SU-DHL-6 (cell line): ENCODE results near the gene CHMP4B.

ENCODE experiments used
- H2AFZ ChIP-seq: fragments of 200-600 bp; sonication (generic); 2 replicates; pipeline ENCODE4 v1.6.1; 2014; ENCODE audit warnings: low read depth, mild to moderate bottlenecking, moderate library complexity, mixed read lengths, antibody characterized with exemption, low read length; ENCODE audit not compliant: severe bottlenecking
- H3F3A ChIP-seq: fragments of 200-600 bp; shearing (Covaris generic); 2 replicates; pipeline ENCODE4 v1.6.0; 2016; ENCODE audit warnings: antibody characterized with exemption, mild to moderate bottlenecking; ENCODE audit not compliant: insufficient read depth
- H3K27ac ChIP-seq: fragments of 200-600 bp; sonication (generic); 2 replicates; pipeline ENCODE4 v1.5.1; 2016; ENCODE audit warnings: low read depth, mild to moderate bottlenecking, low read length, moderate library complexity, mixed read lengths
- H3K27me3 ChIP-seq: fragments of 200-600 bp; sonication (generic), shearing (Covaris generic); 2 replicates; pipeline ENCODE4 v1.6.0; 2014; ENCODE audit warnings: mild to moderate bottlenecking, low read length
- H3K36me3 ChIP-seq: fragments of 200-600 bp; sonication (generic); 2 replicates; pipeline ENCODE4 v1.6.1; 2014; ENCODE audit warnings: mild to moderate bottlenecking, low read length, mixed read lengths
- H3K4me2 ChIP-seq: fragments of 300-600, 200-600 bp; shearing (Covaris generic), sonication (generic); 2 replicates; pipeline ENCODE4 v1.6.0; 2014; ENCODE audit warnings: low read length, low read depth, mild to moderate bottlenecking; ENCODE audit not compliant: poor library complexity, severe bottlenecking
- H3K4me3 ChIP-seq: fragments of 200-600 bp; sonication (generic); 2 replicates; pipeline ENCODE4 v1.5.1; 2014; ENCODE audit warnings: antibody characterized with exemption, low read length, mild to moderate bottlenecking, mixed read lengths; ENCODE audit not compliant: insufficient read depth, poor library complexity, severe bottlenecking
- H3K79me2 ChIP-seq: fragments of 200-600 bp; sonication (generic); 2 replicates; pipeline ENCODE4 v1.6.1; 2014; ENCODE audit warnings: mild to moderate bottlenecking, low read length, moderate library complexity; ENCODE audit not compliant: insufficient read depth
- H3K9ac ChIP-seq: fragments of 200-600 bp; sonication (generic); 2 replicates; pipeline ENCODE4 v1.7.0; 2014; ENCODE audit warnings: mild to moderate bottlenecking, low read length
- H3K9me2 ChIP-seq: fragments of 200-600 bp; sonication (generic); replicated peaks from 2 replicates; pipeline ENCODE4 v1.6.1; 2014; ENCODE audit warnings: low read length; ENCODE audit not compliant: insufficient read depth
- H3K9me3 ChIP-seq: fragments of 200-600 bp; sonication (generic); 2 replicates; pipeline ENCODE4 v1.6.1; 2014; ENCODE audit warnings: low read length, mixed read lengths; ENCODE audit not compliant: insufficient read depth
- H4K20me1 ChIP-seq: fragments of 200-600 bp; sonication (generic); 2 replicates; pipeline ENCODE4 v1.6.1; 2014; ENCODE audit warnings: low read depth, mild to moderate bottlenecking, antibody characterized with exemption, low read length, moderate library complexity, mixed read lengths
- CTCF ChIP-seq: fragments of 200-600 bp; sonication (generic); IDR thresholded peaks from one replicate; pipeline ENCODE4 v1.5.1; 2017; ENCODE audit warnings: antibody characterized with exemption, mild to moderate bottlenecking, low read length, moderate library complexity; ENCODE audit not compliant: insufficient read depth, poor library complexity, severe bottlenecking
- EZH2phosphoT487 ChIP-seq: fragments of 200-600 bp; sonication (generic), shearing (Covaris generic); conservative IDR thresholded peaks from 2 replicates; pipeline ENCODE4 v1.6.1; 2018; ENCODE audit warnings: mild to moderate bottlenecking, antibody characterized with exemption, low read length, moderate library complexity, mixed read lengths

Gene CHMP4B

GRCh38 chr20:33787253-33787891 lies 23.8 kb upstream of the CHMP4B start:
- Histone ChIP-seq H3K79me2 (no peaks in the 10 kb centered on the region), H3K36me3 (no peaks in the 10 kb centered on the region), H3F3A (peaks cover 29% of the 10 kb centered on the region), H3K27me3 (no peaks in the 10 kb centered on the region), H3K4me3 (no peak overlapping the region), H3K9me3 (no peaks in the 10 kb centered on the region), H3K27ac (peak overlapping the region; percentile 99), H3K9me2 (no peaks in the 10 kb centered on the region), H3K4me2 (no peak overlapping the region), H2AFZ (no peak overlapping the region), H4K20me1 (no peaks in the 10 kb centered on the region), H3K9ac (no peak overlapping the region)
- TF ChIP-seq EZH2phosphoT487 (no peak), CTCF (no peak)

- H3K4me2 ChIP-seq: no peak overlapping the region
- H3K79me2 ChIP-seq: no peaks in the 10 kb centered on the region
- no peak for TF ChIP-seq CTCF
- no peak for TF ChIP-seq EZH2phosphoT487
- no peaks in the 10 kb centered on the region for H3K36me3 ChIP-seq
- H3K4me3 ChIP-seq: no peak overlapping the region
- H3K27ac ChIP-seq: peak overlapping the region; percentile 21
- no peak overlapping the region for H2AFZ ChIP-seq
- no peaks in the 10 kb centered on the region for H3K9me3 ChIP-seq
- no peaks in the 10 kb centered on the region for H4K20me1 ChIP-seq
- H3F3A ChIP-seq: peaks cover 18% of the 10 kb centered on the region
- H3K9me2 ChIP-seq: no peaks in the 10 kb centered on the region
- H3K27me3 ChIP-seq: no peaks in the 10 kb centered on the region
- H3K9ac ChIP-seq: no peak overlapping the region
These were observed 22.6 kb upstream of the CHMP4B start for GRCh38 chr20:33788351-33789049.

- Histone ChIP-seq H3K36me3 (no peaks in the 10 kb centered on the region), H3K27me3 (no peaks in the 10 kb centered on the region), H3K27ac (no peak overlapping the region; the same call in 1 of the 2 replicates), H2AFZ (no peak overlapping the region), H4K20me1 (no peaks in the 10 kb centered on the region), H3K4me2 (no peak overlapping the region), H3F3A (peaks cover 18% of the 10 kb centered on the region), H3K79me2 (no peaks in the 10 kb centered on the region), H3K9me2 (no peaks in the 10 kb centered on the region), H3K4me3 (no peak overlapping the region), H3K9me3 (no peaks in the 10 kb centered on the region), H3K9ac (no peak overlapping the region)
- TF ChIP-seq EZH2phosphoT487: no peak
These were observed 21.9 kb upstream of the CHMP4B start for GRCh38 chr20:33789109-33789857.

DNA sequence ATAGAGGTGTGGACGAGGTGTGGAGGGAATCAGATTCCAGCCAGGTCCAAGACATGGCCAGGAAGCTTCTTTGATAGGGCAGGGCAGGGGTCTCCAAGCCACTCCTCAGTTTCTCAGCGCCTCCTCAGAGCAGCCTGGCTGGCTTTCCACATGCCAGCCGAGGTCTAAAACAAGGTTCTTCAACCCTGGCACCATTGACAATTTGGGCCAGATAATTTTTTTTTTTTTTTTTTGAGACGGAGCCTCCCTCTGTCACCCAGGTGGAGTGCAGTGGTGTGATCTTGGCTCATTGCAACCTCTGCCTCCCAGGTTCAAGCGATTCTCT lies 21.3 kb upstream of the CHMP4B start:
- Histone ChIP-seq H3K27me3 (no peaks in the 10 kb centered on the region), H3K9me3 (no peaks in the 10 kb centered on the region), H3K36me3 (no peaks in the 10 kb centered on the region), H4K20me1 (no peaks in the 10 kb centered on the region), H3K4me2 (no peak overlapping the region), H3K9me2 (no peaks in the 10 kb centered on the region), H3K79me2 (no peaks in the 10 kb centered on the region), H2AFZ (no peak overlapping the region), H3K9ac (no peak overlapping the region), H3K4me3 (no peak overlapping the region), H3F3A (peaks cover 18% of the 10 kb centered on the region), H3K27ac (no peak overlapping the region)
- TF ChIP-seq EZH2phosphoT487 (no peak), CTCF (no peak)
